Erythroblast (primary cell): ENCODE data around the gene TUG1.

Experiments used
- GATA1 ChIP-seq: IDR thresholded peaks from 2 replicates; pipeline ENCODE4 v1.6.1; 2011; ENCODE audit warnings: low read depth, mild to moderate bottlenecking, control low read depth, low read length, moderate library complexity
- POLR2A ChIP-seq: IDR thresholded peaks from 2 replicates; pipeline ENCODE4 v1.6.1; 2011; ENCODE audit warnings: mild to moderate bottlenecking, low read length

DNA sequence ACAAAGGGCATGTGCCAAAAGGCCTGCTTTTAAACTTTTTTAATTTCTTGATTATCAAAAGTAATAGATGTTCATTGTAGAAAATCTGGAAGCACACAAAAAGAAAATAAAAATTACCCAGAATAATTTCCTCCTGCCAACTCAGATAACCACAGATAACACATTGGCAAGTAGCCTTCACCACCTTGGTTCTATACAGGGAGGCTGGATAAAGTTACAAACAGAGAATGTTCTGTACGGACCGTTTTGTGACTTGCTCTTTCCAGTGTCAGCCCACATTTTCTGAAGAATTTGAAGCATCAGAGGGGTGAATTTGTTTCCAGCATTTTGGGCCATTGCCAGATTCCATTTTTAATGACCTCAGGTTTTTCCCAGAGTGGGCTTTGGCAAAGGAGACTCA is 23.5 kb downstream of the TUG1 start:
- no peak for TF ChIP-seq POLR2A
- TF ChIP-seq GATA1, result no peak
